ENCODE measurements around the gene CMC4. TPM values are rescaled to one million over a fixed set of nuclear protein-coding genes. Genes with fewer than 3 reads are reported as not detected.

The CMC4 gene
- total RNA-seq, 4 donors from 2014 or later = 20.3 to 30.8 (median 25.0) TPM

DNA sequence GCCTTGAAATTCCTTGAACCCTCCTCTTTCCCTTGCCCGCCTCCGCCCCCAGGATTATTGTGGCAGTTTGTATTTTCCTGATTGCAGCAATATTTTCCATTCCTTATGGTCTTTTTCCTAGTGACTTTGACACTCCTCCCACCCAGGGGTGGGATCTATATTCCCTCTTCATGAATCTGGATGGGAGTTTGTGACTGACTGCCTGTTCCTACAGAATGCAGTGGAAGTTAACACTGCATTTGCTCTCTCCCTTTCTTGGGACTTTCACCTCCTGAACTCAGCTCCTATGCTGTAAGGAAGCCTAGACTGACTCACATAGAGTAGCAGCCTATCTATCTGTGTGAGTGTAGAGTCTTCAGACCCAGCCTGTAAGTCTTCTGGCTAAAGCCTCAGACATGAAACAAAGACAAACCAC, 42.1 kb downstream of the CMC4 start:
- TF ChIP-seq, protein P1, sequence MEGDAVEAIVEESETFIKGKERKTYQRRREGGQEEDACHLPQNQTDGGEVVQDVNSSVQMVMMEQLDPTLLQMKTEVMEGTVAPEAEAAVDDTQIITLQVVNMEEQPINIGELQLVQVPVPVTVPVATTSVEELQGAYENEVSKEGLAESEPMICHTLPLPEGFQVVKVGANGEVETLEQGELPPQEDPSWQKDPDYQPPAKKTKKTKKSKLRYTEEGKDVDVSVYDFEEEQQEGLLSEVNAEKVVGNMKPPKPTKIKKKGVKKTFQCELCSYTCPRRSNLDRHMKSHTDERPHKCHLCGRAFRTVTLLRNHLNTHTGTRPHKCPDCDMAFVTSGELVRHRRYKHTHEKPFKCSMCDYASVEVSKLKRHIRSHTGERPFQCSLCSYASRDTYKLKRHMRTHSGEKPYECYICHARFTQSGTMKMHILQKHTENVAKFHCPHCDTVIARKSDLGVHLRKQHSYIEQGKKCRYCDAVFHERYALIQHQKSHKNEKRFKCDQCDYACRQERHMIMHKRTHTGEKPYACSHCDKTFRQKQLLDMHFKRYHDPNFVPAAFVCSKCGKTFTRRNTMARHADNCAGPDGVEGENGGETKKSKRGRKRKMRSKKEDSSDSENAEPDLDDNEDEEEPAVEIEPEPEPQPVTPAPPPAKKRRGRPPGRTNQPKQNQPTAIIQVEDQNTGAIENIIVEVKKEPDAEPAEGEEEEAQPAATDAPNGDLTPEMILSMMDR (IDR thresholded peaks at IDR 0.05; ENCODE audit: low read depth) = no peak

DNA sequence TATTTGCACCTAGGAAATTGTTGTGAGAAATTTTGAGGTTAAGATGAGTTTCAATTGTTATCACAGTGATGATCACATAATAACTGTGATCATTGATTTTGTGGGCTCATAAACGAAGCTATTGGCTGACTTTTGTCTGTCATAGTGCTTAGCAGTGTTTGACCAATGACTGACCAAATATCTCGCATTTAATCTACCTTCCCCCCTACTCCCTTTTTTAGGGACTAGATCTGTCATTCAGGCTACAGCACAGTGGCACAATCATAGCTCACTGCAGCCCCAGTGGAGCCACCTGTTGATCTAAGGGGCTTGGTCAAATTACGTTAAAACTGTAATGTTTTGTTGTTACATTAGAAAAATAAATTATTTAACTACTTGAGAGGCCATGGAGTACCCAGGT, 42.8 kb downstream of the CMC4 start:
- TF ChIP-seq, protein P1 (IDR thresholded peaks at IDR 0.05; ENCODE audit: low read depth) = no peak

DNA sequence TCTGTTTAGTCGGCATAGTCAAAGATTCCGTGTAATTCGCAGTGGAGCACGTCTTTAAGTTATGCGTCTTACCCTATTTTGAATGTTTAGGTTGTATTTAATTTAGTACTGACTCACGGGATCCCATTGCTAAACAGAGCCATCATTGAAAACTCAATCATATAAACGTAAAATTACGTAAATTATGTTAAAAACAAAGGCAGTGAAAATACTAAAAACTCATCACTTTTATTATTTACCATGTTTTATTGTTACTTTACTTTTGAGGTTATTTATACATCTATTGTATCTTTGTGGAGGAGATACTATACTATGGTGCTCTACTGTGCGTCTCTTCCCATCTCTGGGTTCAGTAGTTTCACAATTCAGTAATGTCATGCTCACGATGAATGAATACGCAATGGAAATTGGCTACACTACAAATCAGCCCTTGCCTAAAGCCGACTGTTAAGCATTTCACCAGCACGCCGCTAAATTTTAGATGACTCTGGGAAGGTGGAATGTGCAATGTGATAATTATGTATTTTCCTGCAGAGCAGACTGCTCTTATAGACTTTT, 43.3 kb downstream of the CMC4 start:
- TF ChIP-seq, protein P1 (IDR thresholded peaks at IDR 0.05; ENCODE audit: low read depth) = no peak

DNA sequence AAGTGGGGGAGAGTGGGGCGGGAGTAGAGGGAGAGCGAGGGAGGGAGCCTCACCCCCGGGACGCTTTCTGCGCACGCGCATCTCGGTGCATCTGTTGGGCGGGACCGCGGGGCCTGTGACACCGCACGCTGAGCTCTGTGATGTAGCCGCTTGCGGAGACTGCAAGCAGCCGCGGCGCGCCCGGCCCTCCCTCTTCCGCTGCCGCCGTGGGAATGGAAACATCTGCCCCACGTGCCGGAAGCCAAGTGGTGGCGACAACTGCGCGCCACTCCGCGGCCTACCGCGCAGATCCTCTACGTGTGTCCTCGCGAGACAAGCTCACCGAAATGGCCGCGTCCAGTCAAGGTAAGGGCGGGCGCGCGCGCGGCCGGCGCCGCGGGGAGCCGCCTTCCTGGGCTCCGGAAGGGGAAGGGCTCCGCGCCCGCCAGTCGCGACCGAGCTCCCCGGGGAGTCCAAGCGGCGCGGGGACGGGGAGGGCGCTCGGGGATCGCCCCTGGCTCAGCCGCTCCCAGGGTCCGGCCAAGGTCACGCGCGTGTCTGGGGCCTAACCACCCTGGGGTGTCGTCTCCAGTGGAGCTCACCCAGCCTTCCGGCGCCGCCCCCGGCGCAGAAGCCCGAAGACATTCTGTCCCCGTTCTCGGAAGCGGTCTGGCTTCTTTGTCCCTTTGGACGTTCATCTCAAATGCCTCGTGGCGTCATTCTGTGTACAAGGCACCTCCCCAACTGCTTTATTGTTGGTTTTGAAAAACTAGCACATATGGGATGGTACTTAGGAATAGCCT, 44.0 kb downstream of the CMC4 start, which contains the start of gene FUNDC2:
TSS of gene FUNDC2 (plus strand) at position 118 of the 782 bp plus-strand sequence. CDS start at position 213, 95 bp downstream.
- TF ChIP-seq, protein P1 (IDR thresholded peaks at IDR 0.05; ENCODE audit: low read depth) = no peak

DNA sequence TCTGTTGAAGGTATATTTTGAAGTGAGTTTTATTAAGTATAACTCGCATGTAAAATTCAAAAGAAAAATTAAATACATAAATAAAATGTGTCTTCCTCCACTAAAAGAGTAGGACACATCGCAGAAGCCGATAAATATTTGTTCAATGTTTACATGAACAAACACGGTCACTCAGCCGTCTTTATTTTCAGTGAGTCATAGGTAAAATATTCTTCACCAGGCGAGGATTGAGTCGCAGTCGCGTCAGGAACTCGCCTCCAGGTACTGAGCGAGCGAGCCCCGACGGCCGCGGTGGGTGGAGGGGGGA, 44.6 kb downstream of the CMC4 start:
- TF ChIP-seq, protein P1 (IDR thresholded peaks at IDR 0.05; ENCODE audit: low read depth) = no peak

DNA sequence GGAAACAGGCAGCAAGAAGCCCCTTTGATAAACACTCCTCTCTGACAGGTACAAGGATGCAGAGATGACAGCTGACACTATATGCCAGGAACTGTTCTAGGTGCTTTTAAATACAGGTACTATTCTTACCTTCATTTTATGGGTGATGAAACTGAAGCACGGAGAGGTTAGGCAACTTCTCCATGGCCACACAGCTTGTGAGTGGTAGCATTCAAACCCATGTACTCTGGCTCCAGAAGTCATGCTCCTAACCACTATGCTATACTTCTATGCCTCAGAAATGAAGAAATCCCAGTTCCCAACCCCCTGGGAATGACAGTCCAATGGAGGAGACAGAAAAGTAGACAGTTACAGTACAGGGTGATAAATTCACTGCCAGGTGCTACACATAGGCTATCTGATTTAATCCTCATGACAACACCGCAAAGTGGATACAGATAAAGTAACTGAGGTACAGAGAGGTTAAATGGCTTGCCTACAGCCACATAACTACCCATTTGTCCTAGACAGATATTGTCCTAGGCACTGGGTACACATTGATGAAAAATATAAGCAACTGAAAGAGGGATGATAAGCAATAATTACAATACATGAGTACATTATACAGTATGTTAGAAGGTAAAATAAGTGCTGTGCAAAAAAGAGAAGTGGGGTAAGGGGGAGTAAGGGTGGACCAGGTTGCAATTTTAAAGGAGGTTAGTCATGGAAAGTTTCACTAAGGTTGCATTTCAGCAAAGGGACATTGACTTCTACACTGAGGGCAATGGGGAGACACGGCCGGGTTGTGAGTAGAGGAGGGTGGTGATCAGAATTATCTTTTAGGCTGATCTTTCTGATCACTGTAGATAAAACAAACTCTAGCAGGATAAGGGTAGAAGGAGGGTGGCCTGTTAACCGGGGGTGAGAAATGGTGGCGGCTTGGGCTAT, 46.8 kb downstream of the CMC4 start:
- TF ChIP-seq, protein P1 (IDR thresholded peaks at IDR 0.05; ENCODE audit: low read depth) = no peak

DNA sequence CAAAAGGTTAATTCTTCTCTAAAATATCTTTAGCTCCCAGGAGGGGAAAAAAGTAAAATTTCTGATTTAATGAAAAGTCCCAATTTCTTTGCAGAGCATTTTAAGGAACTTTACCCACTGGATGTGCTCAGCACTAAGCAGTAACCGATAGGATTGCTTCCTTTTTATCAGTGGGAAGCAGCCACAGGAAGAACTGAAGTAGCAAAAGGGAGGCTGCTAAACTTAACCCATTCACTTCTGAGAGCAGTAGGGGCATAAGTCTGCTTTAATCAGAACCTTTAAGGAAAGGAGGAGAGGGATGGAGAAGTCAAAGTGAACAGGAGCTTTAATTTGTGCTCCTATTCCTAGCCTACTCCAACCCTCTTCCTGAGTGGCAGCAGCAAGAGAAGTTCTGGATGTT, 48.4 kb downstream of the CMC4 start, which contains the start of gene F8:
TSS of gene F8 (minus strand) at position 139 of the 400 bp plus-strand sequence. CDS start 171 bp downstream, outside the sequence.
- TF ChIP-seq, protein P1 (IDR thresholded peaks at IDR 0.05; ENCODE audit: low read depth) = no peak

Data from subcutaneous adipose tissue (tissue), 4 donors.